Stimulated activated CD4-positive, alpha-beta T cell treated with anti-CD3 and anti-CD28 coated beads, Interleukin-15, amount 100 ng/mL, for 48 hours (primary cell): ENCODE measurements around the gene IL20RB.

Source experiments
- DNase-seq, 2 donors: peaks; one replicate each; pipeline ENCODE4 v3.0.0-alpha.2; 2020; ENCODE audit warnings: low read depth in 2 of 2

Gene IL20RB

GRCh38 chr3:137039570-137039969, 81.8 kb downstream of the IL20RB start:
- no peak for DNase-seq

- no peak for DNase-seq
Observed at GRCh38 chr3:137041251-137041650, 83.5 kb downstream of the IL20RB start.

GRCh38 chr3:137041686-137042085, 83.9 kb downstream of the IL20RB start:
- no peak for DNase-seq

GRCh38 chr3:137046747-137047146, 89.0 kb downstream of the IL20RB start:
- DNase-seq, result no peak

- no peak for DNase-seq
Observed at GRCh38 chr3:137047240-137047639, 89.5 kb downstream of the IL20RB start.

GRCh38 chr3:137050281-137050680, 92.5 kb downstream of the IL20RB start:
- DNase-seq, result no peak

- DNase-seq, result no peak
Observed at GRCh38 chr3:137052298-137052697, 94.5 kb downstream of the IL20RB start.
